Measurements from ENCODE around the gene FABP1.

DNA sequence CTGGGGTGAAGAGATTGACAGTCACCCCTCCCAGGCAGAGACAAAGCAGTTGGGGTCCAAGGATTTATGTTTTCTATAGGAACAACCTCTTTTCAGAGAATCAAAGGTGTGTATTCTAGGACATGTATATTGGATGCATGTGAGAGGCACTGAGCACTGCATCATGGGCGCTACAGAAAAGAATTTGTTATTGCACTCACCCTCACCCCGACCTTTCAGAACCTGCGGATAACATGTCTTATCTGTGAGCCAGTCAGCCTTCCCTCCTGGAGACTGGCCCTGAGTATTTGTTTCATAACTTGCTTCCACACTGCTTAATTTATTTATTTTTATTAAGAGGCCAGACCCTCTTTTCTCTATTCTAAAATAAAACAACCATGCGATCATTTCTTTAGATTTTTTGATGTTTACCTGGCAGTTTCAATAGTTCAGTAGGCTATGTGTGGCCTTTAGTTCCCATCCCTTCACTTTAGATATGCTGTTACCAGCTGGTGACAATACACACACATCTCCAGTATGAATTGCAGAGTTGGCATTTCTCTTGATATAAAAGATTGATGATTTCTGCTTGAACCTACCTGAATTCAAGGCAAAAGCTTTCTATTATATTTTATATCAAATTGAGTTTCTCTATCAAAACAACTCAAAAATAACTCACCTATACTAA is 29.8 kb downstream of the FABP1 start:
- no peak for TF ChIP-seq SMC3 (IDR thresholded peaks at IDR 0.05; ENCODE audit: low read depth, low read length)
- TF ChIP-seq, protein P1, sequence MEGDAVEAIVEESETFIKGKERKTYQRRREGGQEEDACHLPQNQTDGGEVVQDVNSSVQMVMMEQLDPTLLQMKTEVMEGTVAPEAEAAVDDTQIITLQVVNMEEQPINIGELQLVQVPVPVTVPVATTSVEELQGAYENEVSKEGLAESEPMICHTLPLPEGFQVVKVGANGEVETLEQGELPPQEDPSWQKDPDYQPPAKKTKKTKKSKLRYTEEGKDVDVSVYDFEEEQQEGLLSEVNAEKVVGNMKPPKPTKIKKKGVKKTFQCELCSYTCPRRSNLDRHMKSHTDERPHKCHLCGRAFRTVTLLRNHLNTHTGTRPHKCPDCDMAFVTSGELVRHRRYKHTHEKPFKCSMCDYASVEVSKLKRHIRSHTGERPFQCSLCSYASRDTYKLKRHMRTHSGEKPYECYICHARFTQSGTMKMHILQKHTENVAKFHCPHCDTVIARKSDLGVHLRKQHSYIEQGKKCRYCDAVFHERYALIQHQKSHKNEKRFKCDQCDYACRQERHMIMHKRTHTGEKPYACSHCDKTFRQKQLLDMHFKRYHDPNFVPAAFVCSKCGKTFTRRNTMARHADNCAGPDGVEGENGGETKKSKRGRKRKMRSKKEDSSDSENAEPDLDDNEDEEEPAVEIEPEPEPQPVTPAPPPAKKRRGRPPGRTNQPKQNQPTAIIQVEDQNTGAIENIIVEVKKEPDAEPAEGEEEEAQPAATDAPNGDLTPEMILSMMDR (IDR thresholded peaks at IDR 0.05) = no peak
- TF ChIP-seq JUND (IDR thresholded peaks at IDR 0.05) = no peak
- TF ChIP-seq GABPA (IDR thresholded peaks at IDR 0.05; ENCODE audit: low read depth) = no peak
- no peak for TF ChIP-seq EZH2phosphoT487 (IDR thresholded peaks at IDR 0.05; ENCODE audit: borderline replicate concordance, low read depth)
- no peak for TF ChIP-seq YY1 (IDR thresholded peaks at IDR 0.05; ENCODE audit: low read depth)
- no peak for TF ChIP-seq RCOR1 (IDR thresholded peaks at IDR 0.05; ENCODE audit: low read length)
- no peak for TF ChIP-seq POLR2AphosphoS5 (IDR thresholded peaks at IDR 0.05; ENCODE audit: low read depth, low read length)

Measured in SK-N-SH (cell line).